GM12801 (cell line): Measurements from ENCODE around the gene RNU6-7.

Source experiments
- CTCF ChIP-seq: IDR thresholded peaks from one replicate; pipeline ENCODE4 v1.5.1; 2011; ENCODE audit warnings: control low read depth; ENCODE audit not compliant: insufficient read length; ENCODE audit errors: extremely low read depth

RNU6-7 gene

GRCh38 chr14:32244404-32244803 lies 42.6 kb downstream of the RNU6-7 start:
- no peak for TF ChIP-seq CTCF

- TF ChIP-seq CTCF = no peak
Measured at GRCh38 chr14:32246751-32247150, 44.9 kb downstream of the RNU6-7 start.

- TF ChIP-seq CTCF = no peak
Measured at GRCh38 chr14:32249371-32249770, 47.5 kb downstream of the RNU6-7 start.

GRCh38 chr14:32249780-32250179 lies 47.9 kb downstream of the RNU6-7 start:
- no peak for TF ChIP-seq CTCF

- TF ChIP-seq CTCF = no peak
Measured at GRCh38 chr14:32250681-32251080, 48.8 kb downstream of the RNU6-7 start.

GRCh38 chr14:32251530-32251929 lies 49.7 kb downstream of the RNU6-7 start:
- TF ChIP-seq CTCF = no peak
